Measurements from ENCODE around the gene MRTFB. TPM values are rescaled to one million over a fixed set of nuclear protein-coding genes. Genes with fewer than 3 reads are reported as not detected.

The MRTFB gene
- total and polyA plus RNA-seq, 2 donors (not counting 3 experiments of a cell fraction or from before 2014, with no cell fraction given), result 19.6 to 49.5 TPM

- Histone ChIP-seq H3K9ac (replicated peaks; ENCODE audit: extremely low read depth, insufficient read depth, low read length) (no peak overlapping the region), H4K20me1 (replicated peaks; ENCODE audit: control insufficient read depth, extremely low read depth, insufficient read depth, low read length) (no peaks in the 10 kb centered on the region), H3K36me3 (ENCODE audit: control insufficient read depth in 2 of 2, extremely low read depth in 1 of 2, insufficient read depth in 2 of 2, low read length in 2 of 2) (peaks cover 15 to 21% of the 10 kb centered on the region in 2 experiments), H3K4me3 (replicated peaks in 1 of 3; ENCODE audit: insufficient read depth in 1 of 3, low read depth in 1 of 3, low read length in 3 of 3) (no peak overlapping the region), H3K79me2 (ENCODE audit: control insufficient read depth, insufficient read depth, low read length) (no peaks in the 10 kb centered on the region), H3K27me3 (ENCODE audit: control insufficient read depth in 2 of 2, insufficient read depth in 2 of 2, low read length in 2 of 2) (no peaks in the 10 kb centered on the region), H3K4me1 (ENCODE audit: control insufficient read depth, extremely low read depth, insufficient read depth, low read length) (no peaks in the 10 kb centered on the region), H3K4me2 (ENCODE audit: insufficient read depth, low read length) (no peak overlapping the region), H3K9me1 (replicated peaks; ENCODE audit: control insufficient read depth, extremely low read depth, insufficient read depth, low read length) (no peaks in the 10 kb centered on the region), H2AFZ (ENCODE audit: low read depth, low read length) (no peak overlapping the region), H3K27ac (ENCODE audit: insufficient read depth, low read depth, low read length) (no peak overlapping the region), H3K9me3 (replicated peaks; ENCODE audit: control insufficient read depth, insufficient read depth, low read length) (no peaks in the 10 kb centered on the region)
- intact Hi-C loops (cut with micrococcal nuclease) (no loop called here), dilution Hi-C loops (cut with MboI; ENCODE audit: extremely low pct_ligation_motif_present, low sequenced_read_pairs) (no loop called here)
- no peak for TF ChIP-seq GATA2 (IDR thresholded peaks at IDR 0.05; ENCODE audit: insufficient read depth, insufficient read length, low read depth, low read length)
- TF ChIP-seq JUN (IDR thresholded peaks at IDR 0.05; ENCODE audit: borderline replicate concordance, insufficient read depth, insufficient read length, low read depth), result no peak
- no peak for TF ChIP-seq FOS (IDR thresholded peaks at IDR 0.05; ENCODE audit: borderline replicate concordance, insufficient read depth, low read length)
- no peak for TF ChIP-seq POLR2A (IDR thresholded peaks at IDR 0.05; ENCODE audit: low read depth, low read length)
- no peak for TF ChIP-seq EZH2 (IDR thresholded peaks at IDR 0.05; ENCODE audit: borderline replicate concordance, low read depth, low read length, severe bottlenecking)
- TF ChIP-seq MAX (IDR thresholded peaks at IDR 0.05; ENCODE audit: insufficient read depth, insufficient read length), result no peak
- TF ChIP-seq POLR2AphosphoS5 (IDR thresholded peaks at IDR 0.05; ENCODE audit: insufficient read depth, low read depth, low read length), result no peak
- TF ChIP-seq MYC (IDR thresholded peaks at IDR 0.05; ENCODE audit: low read depth, low read length), result no peak
- no peak for TF ChIP-seq CTCF (IDR thresholded peaks at IDR 0.05; ENCODE audit: extremely low read depth in 1 of 2, insufficient read depth in 1 of 2, low read depth in 1 of 2, low read length in 2 of 2)
- CTCF ChIA-PET, result interaction anchor here (1.1 kb wide), 1 partner anchor 14 kb away, joined by 5 read pairs; no protein-coding TSS in a partner anchor
- FAIRE-seq (no peak), DNase-seq (ENCODE audit: low read depth, low spot score) (no peak)
- no TSS peak for BruUV-seq (replicated peaks)
- POLR2A ChIA-PET, result no interaction called here
Observed at GRCh38 chr16:14263011-14263410, 191.9 kb downstream of the MRTFB start.

All from endothelial cell of umbilical vein (primary cell).